MM.1S (cell line): ENCODE measurements around the gene ITPR3.

Experiments used
- EZH2 ChIP-seq: fragments of 300-600 bp; sonication (generic); optimal IDR thresholded peaks from 2 replicates; pipeline ENCODE3; 2017; ENCODE audit warnings: low read depth, mild to moderate bottlenecking, antibody characterized with exemption, low read length, mixed read lengths
- EZH2phosphoT487 ChIP-seq: fragments of 300-600 bp; sonication (generic); IDR thresholded peaks from 2 replicates; pipeline ENCODE4 v1.6.1; 2018; ENCODE audit warnings: antibody characterized with exemption, low read length
- TF ChIP-seq, protein P1 (sequence below): fragments of 300-600 bp; sonication (generic); IDR thresholded peaks from 2 replicates; pipeline ENCODE4 v1.5.1; 2016; ENCODE audit warnings: antibody characterized with exemption, low read length, mixed read lengths

DNA sequence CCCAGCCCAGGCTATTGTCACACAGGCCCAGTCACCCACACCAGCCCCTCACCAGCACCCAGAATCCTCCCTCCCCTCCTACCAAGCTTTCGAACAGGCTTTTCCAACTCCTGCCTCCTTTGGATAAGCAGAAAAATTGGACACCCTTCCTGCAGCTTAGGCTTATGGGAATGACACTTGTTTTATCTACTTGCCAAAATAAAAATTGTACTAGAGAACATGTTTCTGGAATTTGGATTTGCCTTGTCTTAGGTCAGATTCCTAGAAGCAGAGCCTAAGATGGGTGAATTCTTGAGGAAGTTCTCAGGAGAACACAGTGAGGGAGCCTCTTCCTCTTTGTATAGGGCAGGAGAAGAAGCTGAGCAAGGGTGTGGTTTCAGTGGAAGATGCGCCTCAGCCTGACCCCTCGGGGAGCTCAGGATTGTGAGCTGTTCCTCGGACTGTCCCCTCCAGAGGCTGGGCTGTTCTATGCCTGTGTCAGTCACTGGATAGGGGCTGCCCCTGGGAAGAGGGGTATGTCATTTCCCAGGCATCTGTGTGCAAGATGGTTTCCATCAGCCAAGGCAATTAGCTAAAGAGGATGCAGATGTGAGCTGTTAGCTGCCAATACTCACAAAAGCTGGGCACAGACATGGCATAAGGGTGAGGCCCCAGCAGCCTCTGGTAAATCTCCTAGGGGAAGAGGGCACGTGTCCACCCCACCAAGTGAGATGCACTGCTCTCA lies 33.9 kb downstream of the ITPR3 start:
- TF ChIP-seq, protein P1, sequence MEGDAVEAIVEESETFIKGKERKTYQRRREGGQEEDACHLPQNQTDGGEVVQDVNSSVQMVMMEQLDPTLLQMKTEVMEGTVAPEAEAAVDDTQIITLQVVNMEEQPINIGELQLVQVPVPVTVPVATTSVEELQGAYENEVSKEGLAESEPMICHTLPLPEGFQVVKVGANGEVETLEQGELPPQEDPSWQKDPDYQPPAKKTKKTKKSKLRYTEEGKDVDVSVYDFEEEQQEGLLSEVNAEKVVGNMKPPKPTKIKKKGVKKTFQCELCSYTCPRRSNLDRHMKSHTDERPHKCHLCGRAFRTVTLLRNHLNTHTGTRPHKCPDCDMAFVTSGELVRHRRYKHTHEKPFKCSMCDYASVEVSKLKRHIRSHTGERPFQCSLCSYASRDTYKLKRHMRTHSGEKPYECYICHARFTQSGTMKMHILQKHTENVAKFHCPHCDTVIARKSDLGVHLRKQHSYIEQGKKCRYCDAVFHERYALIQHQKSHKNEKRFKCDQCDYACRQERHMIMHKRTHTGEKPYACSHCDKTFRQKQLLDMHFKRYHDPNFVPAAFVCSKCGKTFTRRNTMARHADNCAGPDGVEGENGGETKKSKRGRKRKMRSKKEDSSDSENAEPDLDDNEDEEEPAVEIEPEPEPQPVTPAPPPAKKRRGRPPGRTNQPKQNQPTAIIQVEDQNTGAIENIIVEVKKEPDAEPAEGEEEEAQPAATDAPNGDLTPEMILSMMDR = no peak
- TF ChIP-seq EZH2phosphoT487 (no peak), EZH2 (no peak)
